Measurements from ENCODE around the gene ECD.
A peak's percentile ranks its signal among the peaks of the same experiment; 100 is the strongest.

Gene ECD

GRCh38 chr10:73099141-73099540 lies 68.7 kb downstream of the ECD start:
- DNase-seq (ENCODE audit: low spot score) = no peak

GRCh38 chr10:73097305-73097670 lies 70.5 kb downstream of the ECD start:
- no peak for DNase-seq (ENCODE audit: low spot score)

GRCh38 chr10:73096449-73097304 lies 71.1 kb downstream of the ECD start, which contains the start of gene P4HA1:
Gene P4HA1 (minus strand): TSS chr10:73096866. CDS start chr10:73074883, 21,983 bp downstream.
- peak; percentile 97 for DNase-seq (ENCODE audit: low spot score)

- DNase-seq (ENCODE audit: low spot score) = peak; percentile 55
These were observed 71.8 kb downstream of the ECD start for GRCh38 chr10:73096041-73096448.

GRCh38 chr10:73095481-73096021 lies 72.3 kb downstream of the ECD start:
- peak; percentile 63 for DNase-seq (ENCODE audit: low spot score)

- DNase-seq (ENCODE audit: low spot score) = no peak
These were observed 72.8 kb downstream of the ECD start for GRCh38 chr10:73094986-73095480.

- DNase-seq (ENCODE audit: low spot score) = no peak
These were observed 73.6 kb downstream of the ECD start for GRCh38 chr10:73093922-73094850.

GRCh38 chr10:73092830-73093229 lies 75.0 kb downstream of the ECD start:
- no peak for DNase-seq (ENCODE audit: low spot score)

- no peak for DNase-seq (ENCODE audit: low spot score)
These were observed 79.5 kb downstream of the ECD start for GRCh38 chr10:73088304-73088703.

GRCh38 chr10:73086816-73087215 lies 81.0 kb downstream of the ECD start:
- DNase-seq (ENCODE audit: low spot score) = no peak

GRCh38 chr10:73084209-73084608 lies 83.6 kb downstream of the ECD start:
- no peak for DNase-seq (ENCODE audit: low spot score)

Small RNAs within 50 kb of the gene (small RNA-seq; reads per million reads assigned to genes)
- gene RF00019 (0 reads per million in 2 experiments), gene SNORA11F (0.68 to 1.2 reads per million in 2 experiments)

Data from SK-N-DZ (cell line).